Ramos (cell line): Measurements from ENCODE around the gene ZNRD2.

Experiments used
- in situ Hi-C: fragments of 300-500 bp; cut with MboI; formaldehyde crosslinking; loops from one replicate; pipeline ENCODE4 v1.14.3; 2022; ENCODE audit warnings: low sequenced_read_pairs; ENCODE audit not compliant: unreplicated experiment

ZNRD2 gene

DNA sequence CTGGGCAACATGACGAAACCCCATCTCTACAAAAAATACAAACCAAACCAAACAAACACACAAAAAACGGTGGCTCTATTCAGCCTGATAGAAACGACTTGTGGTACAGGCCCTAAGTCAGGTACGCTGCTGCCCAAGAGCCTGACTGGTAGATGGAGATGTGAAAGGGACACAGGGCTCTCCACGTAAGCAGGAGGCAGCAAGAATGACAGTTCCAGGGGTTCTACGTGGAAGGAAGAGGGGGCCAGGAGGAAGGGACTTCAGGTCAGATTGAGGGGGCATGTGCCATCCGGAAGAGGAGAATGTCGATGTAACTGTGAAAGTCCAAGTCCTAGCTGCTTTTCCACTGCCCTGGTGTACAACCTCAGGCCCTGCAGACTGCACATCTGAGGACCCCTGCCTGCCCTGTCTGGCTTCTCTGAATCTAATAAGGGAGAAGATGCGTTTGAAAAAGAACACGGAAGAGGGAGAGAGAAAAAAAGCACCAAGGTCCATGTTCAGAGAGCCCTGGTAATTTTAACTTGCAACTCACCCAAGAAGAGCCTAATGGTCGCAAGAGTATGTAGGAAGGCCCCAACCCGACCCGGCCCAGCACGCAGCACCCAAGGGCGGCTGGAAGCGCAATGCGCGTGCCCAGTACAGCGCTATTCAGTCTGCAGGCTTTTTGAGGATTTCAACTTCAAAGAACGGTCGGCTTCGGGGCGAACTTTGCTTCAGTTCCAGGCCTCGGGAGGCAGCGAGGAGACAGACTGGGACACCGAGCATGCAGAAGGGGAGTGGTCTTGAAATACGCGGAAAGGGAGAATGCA, 909 bp upstream of the ZNRD2 start:
- in situ Hi-C loops: no loop called here

DNA sequence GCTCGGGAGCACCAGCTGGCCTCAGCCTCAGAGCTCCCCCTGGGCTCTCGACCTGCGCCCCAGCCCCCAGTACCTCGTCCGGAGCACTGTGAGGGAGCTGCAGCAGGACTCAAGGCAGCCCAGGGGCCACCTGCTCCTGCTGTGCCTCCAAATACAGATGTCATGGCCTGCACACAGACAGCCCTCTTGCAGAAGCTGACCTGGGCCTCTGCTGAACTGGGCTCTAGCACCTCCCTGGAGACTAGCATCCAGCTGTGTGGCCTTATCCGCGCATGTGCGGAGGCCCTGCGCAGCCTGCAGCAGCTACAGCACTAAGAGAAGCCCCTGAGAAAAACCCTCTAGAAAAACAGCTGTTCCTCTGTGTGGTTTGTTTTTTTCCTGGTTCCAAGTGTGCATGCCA, 1.1 kb downstream of the ZNRD2 start:
- in situ Hi-C loops: no loop called here

GRCh38 chr11:65571940-65572339, 1.7 kb downstream of the ZNRD2 start:
- in situ Hi-C loops: no loop called here

GRCh38 chr11:65572356-65573051, 2.2 kb downstream of the ZNRD2 start, which contains the start of gene FAM89B:
Gene FAM89B, plus strand, starts transcription at chr11:65572538. Its CDS starts 132 bp downstream, at chr11:65572670.
- in situ Hi-C loops: no loop called here

DNA sequence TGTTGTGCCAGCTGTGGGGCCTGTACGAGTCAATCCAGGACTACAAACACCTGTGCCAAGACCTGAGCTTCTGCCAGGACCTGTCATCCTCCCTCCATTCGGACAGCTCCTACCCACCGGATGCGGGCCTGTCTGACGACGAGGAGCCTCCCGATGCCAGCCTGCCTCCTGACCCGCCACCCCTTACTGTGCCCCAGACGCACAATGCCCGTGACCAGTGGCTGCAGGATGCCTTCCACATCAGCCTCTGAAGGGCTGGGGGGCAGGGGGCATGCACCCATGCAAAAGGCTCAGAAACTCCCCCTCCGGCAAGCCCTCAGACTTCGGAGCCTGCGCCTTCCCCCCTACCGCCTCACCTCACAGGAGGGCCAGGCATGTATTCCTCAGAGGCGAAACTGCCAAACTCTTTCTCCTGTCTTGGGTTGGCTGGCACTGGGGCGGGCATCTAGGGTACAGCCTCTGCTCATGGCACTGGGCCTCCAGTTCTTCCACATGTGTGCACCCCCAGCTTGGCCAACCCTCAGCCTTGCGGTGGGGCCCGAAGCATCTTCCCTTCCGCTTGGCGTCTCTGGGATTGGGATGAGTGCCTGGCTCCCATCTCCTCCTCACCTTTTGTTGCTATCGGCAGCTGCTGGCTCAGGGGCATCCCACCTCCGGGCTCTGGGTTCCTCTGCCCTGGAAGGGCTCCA, 3.3 kb downstream of the ZNRD2 start:
- in situ Hi-C loops: no loop called here

DNA sequence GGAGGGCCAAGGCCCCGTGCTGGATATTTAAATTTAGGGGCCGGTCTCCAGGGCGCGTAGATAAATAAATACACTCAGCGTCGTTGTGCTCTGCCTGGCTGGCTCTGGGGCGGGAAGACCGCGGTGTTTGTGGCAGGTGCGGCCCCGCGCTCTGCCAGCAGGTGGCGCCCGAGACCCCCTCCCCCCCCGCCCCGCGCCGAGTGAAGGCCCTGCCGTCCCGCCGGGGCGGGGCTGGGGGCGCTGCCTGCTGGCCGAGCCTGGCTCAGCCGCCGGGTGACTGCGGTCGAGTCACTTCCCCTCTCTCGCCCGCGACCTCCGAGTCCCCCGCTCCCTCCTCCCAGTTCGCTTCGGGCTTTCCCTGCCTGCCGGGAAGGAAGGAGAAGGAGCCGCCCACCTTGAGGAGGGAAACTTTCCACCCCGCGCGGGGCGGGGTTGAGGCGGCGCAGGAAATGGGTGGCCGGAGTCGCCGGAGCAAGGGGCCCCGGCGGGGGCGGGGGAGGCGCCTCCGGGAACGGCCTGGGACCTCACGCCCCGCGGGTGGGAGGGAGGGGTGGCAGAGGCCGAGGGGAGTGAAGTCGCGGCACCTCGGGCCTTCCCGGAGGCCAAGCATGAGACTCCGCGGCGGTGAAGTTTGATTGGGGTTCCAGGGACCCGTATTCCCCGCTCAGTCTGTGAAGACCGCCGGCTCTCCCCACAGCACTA, 4.0 kb downstream of the ZNRD2 start:
- in situ Hi-C loops: no loop called here

- in situ Hi-C loops: no loop called here
Measured at GRCh38 chr11:65574811-65575567, 4.7 kb downstream of the ZNRD2 start.

DNA sequence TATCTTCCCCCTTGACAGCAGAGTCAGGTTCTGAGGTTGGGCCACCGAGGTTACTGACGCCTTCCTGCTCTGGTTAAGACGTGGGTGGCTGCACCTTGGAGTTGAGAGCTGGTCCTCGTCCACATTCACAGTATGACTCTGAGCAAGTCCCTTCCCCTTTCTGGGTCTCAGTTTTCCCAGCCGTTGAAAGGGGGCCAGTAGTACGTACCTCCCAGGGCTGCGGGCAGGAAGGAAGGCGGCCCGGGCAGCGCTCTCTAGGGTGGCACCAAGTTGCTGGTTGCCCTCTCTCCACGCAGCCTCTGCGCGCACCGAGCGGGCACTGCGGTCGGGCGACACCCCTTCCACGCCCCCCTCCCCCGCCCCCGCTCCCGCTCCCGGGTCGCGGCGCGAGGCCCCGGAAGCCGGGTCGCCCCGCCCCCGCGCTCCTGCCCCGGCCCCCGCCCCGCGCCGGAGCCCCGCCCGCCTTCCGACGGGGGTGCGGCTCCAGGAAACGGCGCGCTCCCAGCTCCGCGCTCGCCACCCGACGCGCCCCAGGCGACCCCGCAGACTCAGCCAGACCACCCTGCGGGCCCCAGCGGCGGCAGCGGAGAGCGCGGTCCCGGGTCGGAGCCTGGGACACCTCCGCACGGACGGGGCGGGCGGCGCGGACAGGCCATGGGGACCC, 5.4 kb downstream of the ZNRD2 start, which contains the start of gene EHBP1L1:
Gene EHBP1L1 (plus strand): TSS at position 486 of the 664 bp plus-strand sequence. CDS start 250 bp downstream, outside the sequence.
- in situ Hi-C loops: no loop called here

GRCh38 chr11:65576232-65576866, 6.1 kb downstream of the ZNRD2 start:
- in situ Hi-C loops: no loop called here

DNA sequence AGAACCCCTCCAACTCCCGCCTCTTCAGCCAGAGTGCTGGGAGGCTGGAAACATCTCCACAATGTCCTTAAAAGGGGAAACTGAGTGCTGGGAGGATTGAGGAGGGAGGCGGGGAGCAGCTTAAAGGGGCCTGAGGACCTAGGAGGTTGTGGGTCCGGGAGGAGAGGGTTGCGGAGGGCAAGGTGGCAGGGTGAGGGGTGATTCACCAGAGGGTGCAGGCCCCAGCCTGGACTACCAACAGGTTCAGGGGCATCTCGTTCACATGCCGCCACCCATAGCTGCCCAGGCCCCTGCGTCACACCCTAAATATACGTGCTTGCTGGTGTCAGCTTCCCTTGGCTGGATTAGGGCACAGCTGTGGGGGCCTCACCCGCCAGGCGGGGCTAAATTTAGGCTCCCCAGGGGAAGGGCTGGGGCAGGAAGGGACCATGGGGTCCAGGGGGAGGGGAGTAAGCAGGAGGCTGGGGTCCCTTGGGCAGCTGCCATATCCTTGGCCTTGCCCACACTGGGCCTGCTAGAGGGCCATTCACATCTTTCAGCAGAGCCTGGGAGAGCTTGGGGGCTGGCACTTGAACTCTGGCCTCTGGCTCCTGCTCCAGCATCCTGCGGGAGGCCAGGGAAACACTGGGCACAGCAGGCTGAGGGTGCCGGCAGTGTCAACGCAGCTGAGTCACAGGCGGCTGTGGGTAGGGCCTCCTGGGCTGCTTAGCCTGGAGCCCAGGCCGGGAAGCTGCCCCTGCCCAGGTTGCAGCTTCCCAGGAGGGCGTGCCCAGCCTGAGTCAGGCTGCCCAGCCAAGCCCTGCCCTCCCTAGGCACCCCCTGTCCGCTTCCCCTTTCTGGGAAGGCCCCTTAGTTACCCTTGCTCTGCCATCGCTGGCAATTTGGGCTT, 6.8 kb downstream of the ZNRD2 start:
- in situ Hi-C loops: no loop called here

GRCh38 chr11:65577756-65578109, 7.5 kb downstream of the ZNRD2 start:
- in situ Hi-C loops: no loop called here

DNA sequence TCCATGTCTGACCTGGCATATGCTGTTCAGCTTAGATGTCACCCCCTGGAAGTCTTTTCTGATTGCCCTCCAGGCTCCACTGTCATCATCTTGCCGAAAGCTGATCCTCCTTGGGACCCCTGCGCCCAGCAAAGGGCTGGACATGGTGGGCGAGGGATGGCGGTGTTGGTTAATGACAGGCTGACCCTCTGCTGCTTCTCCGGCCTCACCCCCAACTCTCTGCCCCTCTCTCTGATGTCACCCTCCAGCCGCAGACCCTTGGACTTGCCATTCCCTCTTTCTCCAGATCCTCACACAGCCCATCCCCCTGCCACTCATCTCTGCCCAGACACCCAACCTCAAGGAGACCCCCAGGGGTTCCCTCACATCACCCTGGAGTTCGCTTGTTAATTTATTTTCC, 7.9 kb downstream of the ZNRD2 start:
- in situ Hi-C loops: no loop called here

DNA sequence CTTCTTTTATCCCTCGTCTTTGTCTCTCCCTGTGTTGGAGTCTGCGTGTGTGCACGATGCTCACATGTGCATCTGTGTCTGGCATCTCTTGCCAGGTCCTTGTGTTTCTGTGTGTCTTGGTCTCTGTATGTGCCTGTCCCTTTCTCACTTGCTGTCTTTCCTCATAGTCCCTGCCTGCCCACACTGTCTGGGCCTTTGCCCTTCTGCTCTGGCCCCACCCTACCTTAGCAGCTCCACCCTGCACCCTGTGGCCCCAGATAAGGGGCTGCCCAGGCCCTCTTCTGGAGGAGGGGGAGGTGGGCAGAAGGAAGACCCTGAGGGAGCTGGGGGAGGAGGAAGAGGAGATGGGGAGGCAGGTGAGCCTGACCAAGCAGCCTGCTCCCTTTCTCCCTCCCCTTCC, 8.4 kb downstream of the ZNRD2 start:
- in situ Hi-C loops: no loop called here

DNA sequence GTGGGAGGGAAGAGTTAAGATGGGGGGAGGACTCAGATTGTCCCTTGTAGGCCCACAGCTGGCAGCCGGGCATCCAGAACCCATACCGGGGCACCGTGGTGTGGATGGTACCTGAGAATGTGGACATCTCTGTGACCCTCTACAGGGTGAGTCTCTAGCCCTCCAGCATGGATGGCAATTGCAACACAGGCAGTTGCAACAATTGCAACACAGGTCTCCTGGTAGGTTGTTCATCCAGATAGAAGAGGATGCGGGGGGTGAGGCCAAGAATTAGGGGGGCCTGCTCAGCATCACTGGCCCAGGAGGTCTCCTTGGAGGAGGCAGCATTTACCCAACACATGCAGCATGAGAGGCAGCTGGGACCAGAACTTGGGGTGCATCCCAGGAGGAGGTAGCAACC, 9.0 kb downstream of the ZNRD2 start:
- in situ Hi-C loops: no loop called here

- in situ Hi-C loops: no loop called here
Measured at GRCh38 chr11:65580031-65580692, 9.9 kb downstream of the ZNRD2 start.

GRCh38 chr11:65580756-65581155, 10.5 kb downstream of the ZNRD2 start:
- in situ Hi-C loops: no loop called here

GRCh38 chr11:65581928-65582327, 11.7 kb downstream of the ZNRD2 start:
- in situ Hi-C loops: no loop called here
